G401.6 (cell line): ENCODE data around the gene PASD1.

Source experiments
- FAIRE-seq: peaks from 2 replicates; lab custom pipeline; 2012; peaks lifted over from hg19 to GRCh38; lab: Jason Lieb, UNC

PASD1 gene

GRCh38 chrX:151702026-151702714 lies 138.7 kb downstream of the PASD1 start:
- no peak for FAIRE-seq

- no peak for FAIRE-seq
Observed at GRCh38 chrX:151702741-151703340, 139.4 kb downstream of the PASD1 start.

GRCh38 chrX:151703487-151703886 lies 140.0 kb downstream of the PASD1 start:
- FAIRE-seq = no peak

- FAIRE-seq = no peak
Observed at GRCh38 chrX:151704041-151704663, 140.7 kb downstream of the PASD1 start.

DNA sequence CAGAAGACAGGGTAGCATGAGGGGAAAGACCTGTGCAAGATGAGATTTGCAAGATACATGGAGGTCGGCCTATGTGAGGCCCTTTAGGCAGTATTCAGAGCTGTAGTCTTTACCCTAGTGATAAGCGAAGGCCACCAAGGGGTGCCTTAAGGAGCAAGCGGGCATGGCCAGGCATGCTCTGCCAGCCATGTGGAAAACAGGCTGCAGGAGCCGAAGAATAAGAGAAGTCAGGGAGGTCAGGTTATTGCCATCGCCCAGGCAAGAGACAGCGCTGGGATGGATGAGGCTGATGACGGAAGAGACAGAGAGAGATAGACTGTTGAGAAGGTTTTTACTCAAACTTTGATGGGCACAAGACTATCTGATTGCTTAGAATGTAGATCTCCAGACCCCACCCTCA lies 145.3 kb downstream of the PASD1 start:
- FAIRE-seq = no peak

DNA sequence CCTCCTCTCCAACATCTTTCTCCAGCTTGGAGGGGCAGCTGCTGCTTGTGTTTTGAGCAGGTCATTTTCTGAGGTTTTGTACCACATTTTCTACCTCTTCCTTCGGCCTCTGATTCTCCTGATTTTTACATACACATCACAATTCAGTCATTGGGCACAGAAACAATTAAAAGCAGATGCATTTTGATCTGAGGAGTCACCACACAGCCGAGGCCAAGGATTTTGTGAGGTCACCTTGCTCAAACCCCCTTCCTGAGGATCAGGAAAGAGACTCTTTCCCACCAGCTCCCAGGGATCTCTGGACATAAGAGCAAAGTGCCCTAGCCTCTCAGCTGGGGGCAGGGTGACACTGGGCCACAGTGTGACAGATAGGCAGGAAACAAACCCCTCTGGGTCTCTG lies 147.0 kb downstream of the PASD1 start:
- FAIRE-seq = no peak

DNA sequence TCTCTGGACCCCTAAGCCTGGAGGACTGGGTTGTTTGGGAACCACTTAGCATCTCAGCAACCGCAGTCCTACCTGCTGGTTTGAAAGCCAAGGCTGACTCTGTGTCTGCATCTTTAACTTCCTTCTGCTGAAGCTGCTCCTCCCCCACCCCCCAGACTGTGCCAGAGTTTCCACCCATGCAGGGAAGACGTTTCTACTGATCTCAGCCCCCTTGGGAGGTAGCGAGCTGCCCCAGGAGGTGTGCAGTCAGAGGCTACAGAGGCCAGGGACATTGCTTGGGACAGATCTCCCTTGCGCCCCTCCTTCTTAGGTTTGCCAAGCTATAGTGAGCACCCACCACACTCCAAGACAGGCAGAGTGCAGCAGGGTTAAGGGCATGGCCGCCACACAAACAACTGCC lies 147.7 kb downstream of the PASD1 start:
- no peak for FAIRE-seq

GRCh38 chrX:151711787-151712186 lies 148.3 kb downstream of the PASD1 start:
- no peak for FAIRE-seq

DNA sequence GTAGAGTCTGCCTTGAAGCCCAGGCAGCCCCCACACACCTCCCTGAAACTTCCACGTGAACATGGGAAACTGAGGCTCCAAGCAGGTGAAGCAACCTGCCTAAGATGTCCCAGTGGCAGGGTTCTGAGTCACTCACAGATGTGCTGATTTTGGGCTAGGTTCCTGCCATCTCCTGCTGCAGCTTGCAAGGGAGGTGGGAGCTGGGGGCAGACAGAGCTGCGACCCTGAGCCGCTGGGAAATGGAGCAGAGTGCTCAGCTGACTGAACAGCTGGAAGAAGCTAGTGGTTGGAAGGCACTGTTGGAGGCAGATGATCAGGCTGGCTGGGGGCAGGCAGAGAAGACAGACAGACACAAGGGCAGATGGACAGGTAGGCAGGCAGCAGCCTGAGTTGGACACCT lies 148.8 kb downstream of the PASD1 start:
- no peak for FAIRE-seq

GRCh38 chrX:151713849-151714248 lies 150.4 kb downstream of the PASD1 start:
- no peak for FAIRE-seq

GRCh38 chrX:151714362-151714761 lies 150.9 kb downstream of the PASD1 start:
- FAIRE-seq = no peak

DNA sequence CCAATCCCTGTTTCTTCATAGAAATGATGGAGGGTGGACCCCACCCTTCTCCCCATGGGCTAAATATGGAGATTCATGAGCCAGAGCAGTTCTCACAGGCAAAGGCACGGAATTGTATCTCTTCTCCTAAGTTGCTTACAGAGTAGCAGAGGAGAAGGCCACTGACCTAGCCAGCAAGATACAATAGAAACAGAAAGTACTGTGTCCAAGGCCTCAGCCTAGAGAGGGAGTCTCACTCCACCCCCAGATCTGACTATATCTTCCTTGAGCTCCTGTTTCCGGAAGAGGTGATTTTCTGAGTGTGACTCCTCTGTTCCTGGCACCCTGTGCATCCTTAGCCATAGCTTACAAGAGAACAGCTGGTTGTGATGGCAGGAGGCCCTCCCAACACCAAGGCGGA lies 152.3 kb downstream of the PASD1 start, which contains the start of gene FATE1:
Gene FATE1 (plus strand): TSS at position 284 of the 400 bp plus-strand sequence. CDS start 85 bp downstream, at position 369.
- FAIRE-seq = no peak

DNA sequence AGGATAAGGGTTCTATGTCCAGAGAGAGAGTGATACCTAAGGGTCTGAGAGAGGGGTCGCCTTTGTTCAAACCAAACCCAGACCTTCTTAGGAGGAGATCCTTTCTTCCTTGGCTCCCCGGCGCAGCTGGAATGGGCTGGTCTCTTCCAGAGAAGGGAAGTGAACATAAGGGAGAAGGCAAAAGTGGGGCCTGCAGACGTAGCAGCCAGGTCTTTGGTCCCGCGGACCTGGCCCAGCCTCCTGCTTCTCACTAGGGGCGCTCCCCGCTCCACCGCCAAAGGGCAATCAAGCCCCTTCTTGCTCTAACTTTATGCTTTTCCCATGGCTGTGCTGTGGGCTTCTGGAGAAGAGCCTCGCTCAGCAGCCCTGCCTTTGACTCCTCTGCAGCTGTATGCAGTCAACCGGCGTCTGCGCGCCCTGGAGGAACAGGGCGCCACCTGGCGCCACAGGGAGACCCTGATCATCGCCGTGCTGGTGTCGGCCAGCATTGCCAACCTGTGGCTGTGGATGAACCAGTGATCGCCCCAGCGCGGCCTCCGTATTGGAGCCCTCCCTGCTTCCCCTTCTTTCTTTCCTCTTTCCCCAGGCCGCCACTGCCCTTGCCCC lies 158.9 kb downstream of the PASD1 start:
- FAIRE-seq = no peak

- FAIRE-seq = no peak
Observed at GRCh38 chrX:151723156-151723760, 159.8 kb downstream of the PASD1 start.

DNA sequence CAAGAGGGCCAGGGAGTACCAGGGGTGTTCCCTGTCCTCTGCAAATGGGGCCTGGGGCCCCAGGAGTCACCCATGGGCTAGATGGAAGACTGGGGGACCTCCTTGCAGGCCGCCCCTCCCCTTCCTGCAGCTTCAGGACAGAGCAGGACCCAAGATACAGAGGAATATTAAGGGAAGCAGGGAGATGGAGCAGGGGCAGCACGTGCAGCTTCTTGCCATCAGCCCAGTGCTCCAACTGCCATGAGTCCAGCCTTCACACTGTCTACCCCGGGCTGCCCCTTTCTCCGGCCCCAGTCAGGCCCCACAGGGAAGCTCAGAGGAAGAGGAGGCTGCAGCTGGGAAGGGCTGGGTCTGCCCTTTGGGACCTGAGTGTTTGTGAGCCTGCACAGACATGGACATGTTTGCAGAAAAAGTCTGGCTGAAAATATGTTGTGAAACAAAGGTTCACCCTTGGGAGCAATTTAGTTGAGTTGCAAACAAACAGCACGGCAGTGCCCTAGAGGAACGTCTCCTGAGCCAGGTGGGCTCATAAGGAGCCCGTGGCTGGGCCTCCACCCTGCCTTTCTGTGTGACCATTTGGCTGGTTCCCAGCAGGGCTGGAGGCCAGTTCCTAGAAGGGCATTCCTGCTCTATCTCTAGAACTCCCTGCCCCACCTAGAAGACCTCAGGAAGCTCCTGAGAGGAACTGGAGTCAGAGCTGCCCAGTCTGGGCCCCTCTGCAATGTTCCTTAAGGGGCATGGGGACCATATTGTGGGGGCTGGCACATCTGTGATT lies 161.3 kb downstream of the PASD1 start:
- FAIRE-seq = no peak

DNA sequence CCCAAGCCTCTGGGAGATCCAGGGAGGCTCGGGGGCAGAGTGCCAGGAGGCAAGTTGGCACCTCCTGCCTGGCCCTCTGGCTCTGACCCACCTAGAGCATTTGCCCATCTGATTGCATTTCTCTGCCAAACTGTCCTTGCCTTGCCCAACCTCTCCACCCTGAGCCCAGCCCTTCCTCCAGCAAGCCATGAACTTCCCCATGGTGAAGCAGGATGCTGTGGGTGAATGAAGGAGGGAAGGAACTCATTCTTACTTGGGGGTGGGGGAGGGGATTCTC lies 161.8 kb downstream of the PASD1 start:
- no peak for FAIRE-seq
